Stimulated activated CD4-positive, alpha-beta T cell treated with anti-CD3 and anti-CD28 coated beads, TNF-alpha, amount 100 ng/mL, for 1 hour (primary cell): ENCODE results near the gene CFAP97.
"Not testable (repeated sequence)": the region's sequence is repeated elsewhere in the genome, so short reads cannot be mapped to it uniquely, and the experiment has no call there.

ENCODE experiments used
- DNase-seq, 3 donors: peaks; one replicate each; pipeline ENCODE4 v3.0.0-alpha.2; 2020; ENCODE audit warnings: low read depth in 3 of 3, low spot score in 1 of 3

The CFAP97 gene

GRCh38 chr4:185142912-185143600 lies 60.7 kb downstream of the CFAP97 start, which contains the start of gene SLC25A4:
TSS of gene SLC25A4 (plus strand) at chr4:185143266. CDS start at chr4:185143373, 107 bp downstream.
- peak; percentile 51 to 76 (median 67) for DNase-seq

GRCh38 chr4:185142564-185142911 lies 61.3 kb downstream of the CFAP97 start:
- DNase-seq, result no peak

- DNase-seq, result no peak
These were observed 62.0 kb downstream of the CFAP97 start for GRCh38 chr4:185141777-185142176.

- DNase-seq, result no peak
These were observed 64.1 kb downstream of the CFAP97 start for GRCh38 chr4:185139736-185140135.

- no peak for DNase-seq
These were observed 65.6 kb downstream of the CFAP97 start for GRCh38 chr4:185138161-185138560.

- DNase-seq, result no peak
These were observed 66.4 kb downstream of the CFAP97 start for GRCh38 chr4:185137233-185137925.

GRCh38 chr4:185134307-185134869 lies 69.4 kb downstream of the CFAP97 start:
- DNase-seq, result no peak

GRCh38 chr4:185128272-185129119 lies 75.3 kb downstream of the CFAP97 start:
- DNase-seq, result no peak

- DNase-seq, result no peak
These were observed 76.5 kb downstream of the CFAP97 start for GRCh38 chr4:185127021-185127925.

- no peak for DNase-seq
These were observed 79.8 kb downstream of the CFAP97 start for GRCh38 chr4:185124006-185124405.

GRCh38 chr4:185122681-185123345 lies 81.0 kb downstream of the CFAP97 start:
- no peak for DNase-seq

GRCh38 chr4:185120631-185120946 lies 83.2 kb downstream of the CFAP97 start:
- DNase-seq, result no peak

GRCh38 chr4:185119927-185120630 lies 83.7 kb downstream of the CFAP97 start:
- no peak for DNase-seq

- DNase-seq, result not testable (repeated sequence)
These were observed 84.3 kb downstream of the CFAP97 start for GRCh38 chr4:185119467-185119866.

GRCh38 chr4:185118876-185119275 lies 84.9 kb downstream of the CFAP97 start:
- DNase-seq, result no peak

- no peak for DNase-seq
These were observed 86.4 kb downstream of the CFAP97 start for GRCh38 chr4:185117300-185117934.

GRCh38 chr4:185115827-185116232 lies 88.0 kb downstream of the CFAP97 start:
- DNase-seq, result no peak

GRCh38 chr4:185113340-185113739 lies 90.5 kb downstream of the CFAP97 start:
- no peak for DNase-seq

- DNase-seq, result no peak
These were observed 91.7 kb downstream of the CFAP97 start for GRCh38 chr4:185112104-185112503.
